Activated T-helper 17 cell treated with anti-CD3 and anti-CD28 coated beads, Interleukin-2, amount 50 U/mL, for 72 hours (primary cell): ENCODE data around the gene DPF1. TPM values are rescaled to one million over a fixed set of nuclear protein-coding genes. Genes with fewer than 3 reads are reported as not detected.
"Not testable (repeated sequence)": the region's sequence is repeated elsewhere in the genome, so short reads cannot be mapped to it uniquely, and the experiment has no call there.

Experiments
- ATAC-seq: fragments of 150-1000 bp; cut with Tn5 transposase; replicated peaks from 2 replicates; pipeline ENCODE4 v1.10.0; 2021; ENCODE audit warnings: mild to moderate bottlenecking, moderate library complexity
- H3K27ac Mint-ChIP-seq: one replicate; pipeline ENCODE4 v1.8.0; 2022; ENCODE audit warnings: mixed read lengths
- H3K27me3 Mint-ChIP-seq: one replicate; pipeline ENCODE4 v1.8.0; 2022; ENCODE audit warnings: mixed read lengths
- H3K36me3 Mint-ChIP-seq: one replicate; pipeline ENCODE4 v1.8.0; 2022; ENCODE audit warnings: low read depth, mild to moderate bottlenecking, mixed read lengths
- H3K4me1 Mint-ChIP-seq: one replicate; pipeline ENCODE4 v1.8.0; 2022; ENCODE audit warnings: mixed read lengths
- H3K4me3 Mint-ChIP-seq: one replicate; pipeline ENCODE4 v1.8.0; 2022; ENCODE audit warnings: mild to moderate bottlenecking, mixed read lengths
- H3K9me3 Mint-ChIP-seq: one replicate; pipeline ENCODE4 v1.8.0; 2022; ENCODE audit warnings: mixed read lengths
- total RNA-seq, 2 donors: library from RNA; stranded (reverse); gene quantifications; one replicate each; pipeline ENCODE4 v1.2.3, GENCODE V29; 2022

DPF1 gene
- 1 to 10 TPM in 1 of 2 donors, not detected in 1; 1.1 TPM for total RNA-seq

DNA sequence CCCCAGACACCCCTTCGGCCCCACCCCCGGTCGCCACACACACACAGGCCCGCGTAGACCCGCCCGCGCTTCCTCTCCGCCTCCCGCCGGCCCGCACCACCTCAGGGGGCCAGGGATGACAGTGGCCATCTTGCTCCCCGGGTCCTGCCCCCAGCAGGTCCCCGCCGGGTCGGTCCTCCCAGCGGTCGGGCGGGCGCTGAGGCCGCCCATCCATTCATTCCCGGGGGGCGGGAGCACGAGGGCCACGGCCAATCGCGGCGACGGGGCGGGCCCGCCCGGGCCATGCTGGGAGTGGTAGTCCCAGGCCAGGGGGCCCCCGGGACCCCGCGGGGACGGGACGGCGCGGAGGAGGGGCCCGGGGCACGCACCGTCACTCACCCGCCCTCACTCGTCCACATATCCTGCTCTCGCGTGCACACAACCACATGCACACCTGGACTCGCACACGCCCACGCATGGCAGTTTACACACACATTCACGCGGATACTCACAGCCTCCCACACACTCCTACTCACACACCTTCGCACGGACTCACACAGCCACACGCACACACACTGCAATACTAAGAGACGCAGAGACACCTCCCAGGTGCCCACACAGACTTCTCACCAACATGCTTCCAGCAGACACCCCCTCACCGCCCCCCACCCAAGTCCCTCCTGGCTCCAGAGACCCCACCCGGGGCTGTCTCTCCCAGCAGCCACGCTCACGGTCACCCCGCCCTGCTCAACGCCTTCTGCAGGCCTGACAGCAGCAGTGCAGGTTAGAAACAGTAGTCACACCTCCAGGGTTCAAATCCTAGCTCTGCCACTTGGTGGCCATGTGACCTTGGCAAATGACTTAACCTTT, at the start of gene DPF1:
TSS of gene DPF1 (minus strand) at position 209 of the 849 bp plus-strand sequence. CDS start at position 129, 80 bp downstream.
- peaks cover 19% of the 10 kb centered on the region for H3K4me1 Mint-ChIP-seq
- peak within 1 kb of the TSS; percentile 15 for H3K4me3 Mint-ChIP-seq
- no peaks in the 10 kb centered on the region for H3K9me3 Mint-ChIP-seq
- peaks cover 44% of the 10 kb centered on the region for H3K27me3 Mint-ChIP-seq
- ATAC-seq = peak; percentile 74
- no peak within 1 kb of the TSS for H3K27ac Mint-ChIP-seq
- H3K36me3 Mint-ChIP-seq = peaks cover 6% of the 10 kb centered on the region

GRCh38 chr19:38273499-38273898, 49.5 kb upstream of the DPF1 start:
- peaks cover 4% of the 10 kb centered on the region for H3K4me1 Mint-ChIP-seq
- H3K27ac Mint-ChIP-seq = no peak overlapping the region
- H3K4me3 Mint-ChIP-seq = no peak overlapping the region

DNA sequence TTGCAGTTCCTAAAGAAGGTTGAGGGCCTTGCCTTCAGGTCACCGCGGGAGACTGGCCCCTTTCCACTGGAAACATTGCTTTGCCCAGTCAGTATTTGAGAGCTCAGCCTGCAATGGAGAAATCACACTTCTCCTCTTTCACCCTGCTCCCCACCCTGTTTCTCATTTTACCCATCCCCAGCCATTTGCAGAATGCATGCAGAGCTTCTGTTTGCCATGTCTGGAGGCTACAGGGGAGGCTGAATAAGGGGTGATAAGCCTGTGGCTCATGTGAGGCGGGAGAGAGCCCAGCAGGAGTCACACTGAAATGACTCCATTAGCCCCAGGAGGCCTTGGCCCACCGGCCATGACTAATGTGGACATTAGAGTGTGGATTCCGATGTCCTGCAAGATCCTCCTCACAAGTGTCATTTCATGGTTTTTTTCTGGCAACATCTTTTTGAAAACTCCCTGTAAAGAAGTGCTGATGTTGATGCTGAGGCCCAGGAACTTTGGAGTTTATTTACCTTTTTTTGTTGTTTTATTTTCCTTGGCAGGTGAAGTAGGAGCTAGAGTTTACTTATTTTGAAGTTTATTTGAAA, 46.7 kb upstream of the DPF1 start:
- Mint-ChIP-seq H3K36me3 (no peaks in the 10 kb centered on the region), H3K4me3 (no peak overlapping the region), H3K4me1 (peaks cover 19% of the 10 kb centered on the region), H3K27me3 (no peaks in the 10 kb centered on the region), H3K27ac (no peak overlapping the region), H3K9me3 (no peaks in the 10 kb centered on the region)
- ATAC-seq = no peak

More at GRCh38 chr19:38273499-38273898, 49.5 kb upstream of the DPF1 start:
- Mint-ChIP-seq H3K9me3 (no peaks in the 10 kb centered on the region), H3K27me3 (no peaks in the 10 kb centered on the region), H3K36me3 (no peaks in the 10 kb centered on the region)
- ATAC-seq = no peak

DNA sequence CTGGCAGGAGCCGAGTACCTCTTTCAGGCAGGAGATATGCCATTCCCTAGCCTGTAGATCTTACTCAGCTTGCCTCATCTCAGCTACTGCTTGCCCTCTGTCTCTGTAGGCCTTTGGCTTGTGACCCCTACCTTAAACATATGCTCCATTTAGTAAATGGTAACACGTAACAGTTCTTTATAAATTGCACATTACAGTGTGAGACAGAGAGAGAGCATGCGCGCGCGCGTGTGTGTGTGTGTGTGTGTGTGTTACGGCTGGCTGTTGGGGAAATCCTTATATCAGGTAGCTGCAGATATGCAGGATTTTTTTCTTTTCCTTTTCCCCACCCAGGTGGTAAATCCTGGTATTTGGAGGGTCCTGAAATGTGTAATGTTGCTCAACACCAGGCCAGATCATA, 44.5 kb upstream of the DPF1 start:
- peaks cover 30% of the 10 kb centered on the region for H3K4me1 Mint-ChIP-seq
- no peak for ATAC-seq
- H3K27ac Mint-ChIP-seq = no peak overlapping the region
- H3K4me3 Mint-ChIP-seq = no peak overlapping the region
- H3K36me3 Mint-ChIP-seq = peaks cover 4% of the 10 kb centered on the region
- no peaks in the 10 kb centered on the region for H3K27me3 Mint-ChIP-seq
- H3K9me3 Mint-ChIP-seq = peaks cover 4% of the 10 kb centered on the region

GRCh38 chr19:38267761-38268483, 43.9 kb upstream of the DPF1 start:
- Mint-ChIP-seq H3K9me3 (peaks cover 4% of the 10 kb centered on the region), H3K36me3 (peaks cover 5% of the 10 kb centered on the region), H3K27me3 (no peaks in the 10 kb centered on the region), H3K4me1 (peaks cover 32% of the 10 kb centered on the region), H3K27ac (no peak overlapping the region), H3K4me3 (no peak overlapping the region)
- no peak for ATAC-seq

GRCh38 chr19:38266981-38267597, 43.1 kb upstream of the DPF1 start:
- no peak overlapping the region for H3K27ac Mint-ChIP-seq
- peaks cover 33% of the 10 kb centered on the region for H3K4me1 Mint-ChIP-seq
- no peak for ATAC-seq
- H3K36me3 Mint-ChIP-seq = peaks cover 5% of the 10 kb centered on the region
- no peaks in the 10 kb centered on the region for H3K27me3 Mint-ChIP-seq
- H3K4me3 Mint-ChIP-seq = no peak overlapping the region
- H3K9me3 Mint-ChIP-seq = peaks cover 4% of the 10 kb centered on the region

GRCh38 chr19:38265921-38266429, 42.0 kb upstream of the DPF1 start:
- H3K27ac Mint-ChIP-seq = peak overlapping the region; percentile 91
- H3K4me1 Mint-ChIP-seq = peaks cover 33% of the 10 kb centered on the region
- H3K4me3 Mint-ChIP-seq = peak overlapping the region; percentile 94
- H3K9me3 Mint-ChIP-seq = peaks cover 4% of the 10 kb centered on the region
- peaks cover 5% of the 10 kb centered on the region for H3K36me3 Mint-ChIP-seq
- H3K27me3 Mint-ChIP-seq = no peaks in the 10 kb centered on the region
- no peak for ATAC-seq

DNA sequence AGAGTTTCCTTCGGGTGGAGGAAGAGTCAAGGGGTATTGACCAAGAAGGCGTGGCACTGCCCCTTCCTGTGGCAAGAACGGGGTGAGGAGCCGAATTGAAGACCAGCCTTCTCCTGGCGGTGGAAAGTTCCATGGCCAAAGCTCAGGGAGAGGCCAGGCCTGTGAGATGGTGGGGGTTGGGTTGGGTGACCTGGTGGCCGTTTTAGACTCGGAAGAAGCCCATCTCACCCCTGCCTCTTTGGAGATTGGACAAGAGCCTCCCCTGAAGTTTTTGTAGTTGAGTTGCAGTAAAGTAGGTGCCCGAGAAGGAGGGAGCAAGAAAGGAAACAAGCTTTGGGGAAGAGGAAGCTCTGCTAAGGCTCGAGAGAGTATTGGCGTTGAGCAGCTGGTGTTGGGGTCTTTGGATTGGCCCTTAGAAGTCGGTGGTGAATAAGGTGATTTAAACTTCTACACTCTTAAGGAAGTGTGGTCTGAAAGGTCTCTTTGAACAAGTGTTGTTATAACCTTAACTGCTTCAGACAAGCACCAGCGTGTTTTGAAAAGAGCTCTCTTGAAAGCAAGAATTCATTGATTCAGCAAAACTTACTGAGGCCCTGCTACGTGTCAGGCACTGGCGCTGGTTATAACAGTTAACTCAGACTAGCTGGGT, 41.3 kb upstream of the DPF1 start:
- Mint-ChIP-seq H3K9me3 (peaks cover 4% of the 10 kb centered on the region), H3K4me3 (peak overlapping the region; percentile 94), H3K27me3 (no peaks in the 10 kb centered on the region), H3K27ac (peak overlapping the region; percentile 91), H3K4me1 (peaks cover 33% of the 10 kb centered on the region), H3K36me3 (peaks cover 5% of the 10 kb centered on the region)
- ATAC-seq = no peak

DNA sequence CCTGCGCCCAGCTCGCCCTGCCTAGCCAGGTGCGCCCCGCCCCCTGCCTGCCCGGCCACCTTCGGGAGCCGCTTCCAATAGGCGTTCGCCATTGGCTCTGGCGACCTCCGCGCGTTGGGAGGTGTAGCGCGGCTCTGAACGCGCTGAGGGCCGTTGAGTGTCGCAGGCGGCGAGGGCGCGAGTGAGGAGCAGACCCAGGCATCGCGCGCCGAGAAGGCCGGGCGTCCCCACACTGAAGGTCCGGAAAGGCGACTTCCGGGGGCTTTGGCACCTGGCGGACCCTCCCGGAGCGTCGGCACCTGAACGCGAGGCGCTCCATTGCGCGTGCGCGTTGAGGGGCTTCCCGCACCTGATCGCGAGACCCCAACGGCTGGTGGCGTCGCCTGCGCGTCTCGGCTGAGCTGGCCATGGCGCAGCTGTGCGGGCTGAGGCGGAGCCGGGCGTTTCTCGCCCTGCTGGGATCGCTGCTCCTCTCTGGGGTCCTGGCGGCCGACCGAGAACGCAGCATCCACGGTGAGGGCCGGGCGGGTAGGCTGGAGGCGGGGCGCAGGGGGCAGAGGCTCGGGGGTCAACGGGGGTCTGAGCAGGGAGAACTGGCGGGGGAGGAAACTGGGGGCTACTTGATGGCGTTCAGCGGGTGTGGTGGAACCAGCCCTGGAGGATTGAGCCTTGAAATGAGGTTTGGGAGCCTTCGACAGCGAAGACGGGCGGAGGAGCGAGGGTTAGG, 40.6 kb upstream of the DPF1 start, which contains the start of gene SPINT2:
TSS of gene SPINT2 (plus strand) at position 88 of the 727 bp plus-strand sequence. CDS start at position 408, 320 bp downstream.
- ATAC-seq = peak; percentile 51
- peaks cover 33% of the 10 kb centered on the region for H3K4me1 Mint-ChIP-seq
- no peaks in the 10 kb centered on the region for H3K27me3 Mint-ChIP-seq

GRCh38 chr19:38263689-38264485, 39.9 kb upstream of the DPF1 start:
- H3K36me3 Mint-ChIP-seq = peaks cover 5% of the 10 kb centered on the region
- peaks cover 3% of the 10 kb centered on the region for H3K27me3 Mint-ChIP-seq
- H3K9me3 Mint-ChIP-seq = peaks cover 4% of the 10 kb centered on the region
- H3K27ac Mint-ChIP-seq = peak overlapping the region; percentile 96
- H3K4me1 Mint-ChIP-seq = peaks cover 33% of the 10 kb centered on the region
- peak overlapping the region; percentile 94 for H3K4me3 Mint-ChIP-seq
- peak; percentile 87 for ATAC-seq

More for the DNA sequence above, 40.6 kb upstream of the DPF1 start, which contains the start of gene SPINT2:
- Mint-ChIP-seq H3K36me3 (peaks cover 5% of the 10 kb centered on the region), H3K9me3 (peaks cover 4% of the 10 kb centered on the region), H3K27ac (peak within 1 kb of the TSS; percentile 96), H3K4me3 (peak within 1 kb of the TSS; percentile 94)

DNA sequence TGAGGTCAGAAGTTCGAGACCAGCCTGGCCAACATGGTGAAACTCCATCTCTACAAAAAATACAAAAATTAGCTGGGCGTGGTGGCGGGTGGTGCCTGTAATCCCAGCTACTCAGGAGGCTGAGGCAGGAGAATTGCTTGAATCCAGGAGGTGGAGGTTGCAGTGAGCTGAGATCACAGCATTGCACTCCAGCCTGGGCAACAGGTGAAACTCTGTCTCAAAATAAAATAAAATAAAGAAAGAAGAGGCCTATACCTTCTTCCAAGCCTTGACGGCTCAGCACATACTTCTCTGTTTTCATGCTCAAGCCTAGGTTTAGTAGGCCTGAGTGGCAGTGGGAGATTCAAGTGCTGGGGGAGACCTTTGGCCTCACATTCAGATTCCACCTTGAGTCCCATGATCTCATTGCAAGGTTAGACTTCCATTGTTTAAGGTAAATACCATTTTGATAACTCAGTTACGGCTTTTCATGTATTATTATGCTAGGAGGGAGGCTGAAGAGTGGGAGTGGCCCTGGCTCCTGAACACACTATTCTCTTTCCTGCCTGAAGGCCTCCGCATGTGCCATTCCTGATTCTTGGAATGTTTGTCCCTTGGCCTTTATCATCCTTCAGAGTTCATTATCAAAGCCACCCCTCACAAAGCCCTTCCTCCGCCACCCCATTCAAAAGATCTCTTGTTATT, 38.7 kb upstream of the DPF1 start:
- Mint-ChIP-seq H3K4me1 (peaks cover 28% of the 10 kb centered on the region), H3K4me3 (peak overlapping the region; percentile 94), H3K9me3 (peaks cover 4% of the 10 kb centered on the region), H3K27me3 (peaks cover 7% of the 10 kb centered on the region), H3K36me3 (peaks cover 5% of the 10 kb centered on the region), H3K27ac (peak overlapping the region; percentile 96)
- no peak for ATAC-seq

DNA sequence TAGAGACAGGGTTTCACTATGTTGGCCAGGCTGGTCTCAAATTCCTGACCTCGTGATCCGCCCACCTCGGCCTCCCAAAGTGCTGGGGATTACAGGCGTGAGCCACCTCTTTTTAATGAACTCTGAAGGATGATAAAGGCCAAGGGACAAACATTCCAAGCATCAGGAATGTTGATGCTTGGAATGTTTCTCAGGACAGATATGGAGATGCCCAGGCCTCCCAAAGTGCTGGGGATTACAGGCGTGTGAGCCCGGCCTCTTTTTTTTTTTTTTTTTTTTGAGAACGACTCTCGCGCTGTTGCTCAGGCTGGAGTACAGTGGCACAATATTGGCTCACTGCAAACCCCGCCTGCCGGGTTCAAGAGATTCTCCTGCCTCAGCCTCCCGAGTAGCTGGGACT, 37.9 kb upstream of the DPF1 start:
- not testable (repeated sequence) for H3K27ac Mint-ChIP-seq, H3K27me3 Mint-ChIP-seq, H3K4me3 Mint-ChIP-seq, H3K9me3 Mint-ChIP-seq, H3K36me3 Mint-ChIP-seq, ATAC-seq
- H3K4me1 Mint-ChIP-seq = peaks cover 22% of the 10 kb centered on the region
